ENCODE results near the gene FILIP1L.

Gene FILIP1L

GRCh38 chr3:100120012-100120411 lies 5.7 kb upstream of the FILIP1L start:
- no peaks in the 10 kb centered on the region for H3K27me3 ChIP-seq
- H3K27ac ChIP-seq: no peak overlapping the region
- no peak for TF ChIP-seq CTCF (IDR thresholded peaks at IDR 0.05)
- H3K36me3 ChIP-seq: no peaks in the 10 kb centered on the region
- no peaks in the 10 kb centered on the region for H3K9me3 ChIP-seq
- H3K4me1 ChIP-seq (ENCODE audit: control insufficient read depth in 1 of 2, insufficient read depth in 1 of 2, low read depth in 1 of 2, low read length in 1 of 2): peaks cover 0 to 8% of the 10 kb centered on the region in 2 experiments
- H3K4me3 ChIP-seq (ENCODE audit: low read depth in 1 of 2, low read length in 1 of 2): no peak overlapping the region

- H3K27me3 ChIP-seq: no peaks in the 10 kb centered on the region
- H3K4me3 ChIP-seq (ENCODE audit: low read depth in 1 of 2, low read length in 1 of 2): no peak overlapping the region
- no peaks in the 10 kb centered on the region for H3K36me3 ChIP-seq
- no peaks in the 10 kb centered on the region for H3K9me3 ChIP-seq
- H3K27ac ChIP-seq: no peak overlapping the region
- peaks cover 6 to 13% of the 10 kb centered on the region in 2 experiments for H3K4me1 ChIP-seq (ENCODE audit: control insufficient read depth in 1 of 2, insufficient read depth in 1 of 2, low read depth in 1 of 2, low read length in 1 of 2)
- TF ChIP-seq CTCF (IDR thresholded peaks at IDR 0.05): no peak
Observed at GRCh38 chr3:100117093-100117492, 2.8 kb upstream of the FILIP1L start.

GRCh38 chr3:100113723-100114412 lies 433 bp downstream of the FILIP1L start:
- Histone ChIP-seq H3K9me3 (no peaks in the 10 kb centered on the region), H3K4me1 (ENCODE audit: control insufficient read depth in 1 of 2, insufficient read depth in 1 of 2, low read depth in 1 of 2, low read length in 1 of 2) (peaks cover 7 to 13% of the 10 kb centered on the region in 2 experiments), H3K27me3 (no peaks in the 10 kb centered on the region), H3K36me3 (no peaks in the 10 kb centered on the region), H3K4me3 (ENCODE audit: low read depth in 1 of 2, low read length in 1 of 2) (no peak overlapping the region), H3K27ac (no peak overlapping the region)
- no peak for TF ChIP-seq CTCF (IDR thresholded peaks at IDR 0.05)

- H3K36me3 ChIP-seq: no peaks in the 10 kb centered on the region
- no peaks in the 10 kb centered on the region for H3K27me3 ChIP-seq
- no peak for TF ChIP-seq CTCF (IDR thresholded peaks at IDR 0.05)
- no peaks in the 10 kb centered on the region for H3K9me3 ChIP-seq
- H3K27ac ChIP-seq: no peak overlapping the region
- peaks cover 23 to 28% of the 10 kb centered on the region in 2 experiments for H3K4me1 ChIP-seq (ENCODE audit: control insufficient read depth in 1 of 2, insufficient read depth in 1 of 2, low read depth in 1 of 2, low read length in 1 of 2)
- no peak overlapping the region for H3K4me3 ChIP-seq (ENCODE audit: low read depth in 1 of 2, low read length in 1 of 2)
Observed at GRCh38 chr3:100111728-100112127, 2.6 kb downstream of the FILIP1L start.

- no peak for TF ChIP-seq CTCF (IDR thresholded peaks at IDR 0.05)
- no peak overlapping the region for H3K4me3 ChIP-seq (ENCODE audit: low read depth in 1 of 2, low read length in 1 of 2)
- no peaks in the 10 kb centered on the region for H3K36me3 ChIP-seq
- H3K27me3 ChIP-seq: no peaks in the 10 kb centered on the region
- no peaks in the 10 kb centered on the region for H3K9me3 ChIP-seq
- no peak overlapping the region for H3K27ac ChIP-seq
- H3K4me1 ChIP-seq (ENCODE audit: control insufficient read depth in 1 of 2, insufficient read depth in 1 of 2, low read depth in 1 of 2, low read length in 1 of 2): peaks cover 38 to 44% of the 10 kb centered on the region in 2 experiments
Observed at GRCh38 chr3:100110162-100110561, 4.1 kb downstream of the FILIP1L start.

Data from neutrophil (primary cell).